Measurements from ENCODE around the gene DENND1B. TPM values are rescaled to one million over a fixed set of nuclear protein-coding genes. Genes with fewer than 3 reads are reported as not detected.

The DENND1B gene
- total and polyA plus RNA-seq, 2 of the 8 experiments (the other 6 are each of a cell fraction or from before 2014, with no cell fraction given): 0.74 to 3.3 TPM

GRCh38 chr1:197733324-197733723 lies 42.0 kb downstream of the DENND1B start:
- H3K4me3 ChIP-seq (ENCODE audit: extremely low read depth in 1 of 4, insufficient read depth in 2 of 4, low read depth in 3 of 4, low read length in 4 of 4): no peak overlapping the region
- H4K20me1 ChIP-seq (replicated peaks in 1 of 2; ENCODE audit: control insufficient read depth in 1 of 2, insufficient read depth in 2 of 2, low read length in 2 of 2): no peaks in the 10 kb centered on the region
- H2BK5ac ChIP-seq (ENCODE audit: low read depth, low read length): no peak overlapping the region
- DNase-seq (ENCODE audit: low read depth in 1 of 2, low spot score in 2 of 2) (no peak), FAIRE-seq (no peak)
- no peak overlapping the region for H2BK20ac ChIP-seq (ENCODE audit: low read length)
- H3K9me3 ChIP-seq (ENCODE audit: insufficient read depth in 2 of 2, low read depth in 1 of 2, low read length in 1 of 2): no peaks in the 10 kb centered on the region
- H3K79me2 ChIP-seq (ENCODE audit: control insufficient read depth in 1 of 2, insufficient read depth in 2 of 2, low read length in 2 of 2): no peaks in the 10 kb centered on the region
- no peak overlapping the region for H4K91ac ChIP-seq (replicated peaks; ENCODE audit: insufficient read length, low read length)
- no peak overlapping the region for H2BK12ac ChIP-seq (ENCODE audit: low read depth, low read length)
- no peak overlapping the region for H2AFZ ChIP-seq (ENCODE audit: low read length)
- H3K27me3 ChIP-seq (replicated peaks in 1 of 4; ENCODE audit: control insufficient read depth in 3 of 4, extremely low read depth in 1 of 4, insufficient read depth in 3 of 4, low read length in 3 of 4): no peaks in the 10 kb centered on the region
- no peak overlapping the region for H2AK5ac ChIP-seq (ENCODE audit: low read depth, low read length)
- peaks cover 0 to 3% (median 0%) of the 10 kb centered on the region in 4 experiments; a peak in 1 of 7 replicates for H3K4me1 ChIP-seq (replicated peaks in 1 of 4; ENCODE audit: control insufficient read depth in 3 of 4, insufficient read depth in 4 of 4, low read length in 3 of 4)
- no peak overlapping the region for H2BK120ac ChIP-seq (replicated peaks; ENCODE audit: low read depth, low read length)
- ChIA-PET POLR2A (ENCODE audit: partially characterized antibody) (no interaction called here), CTCF (ENCODE audit: partially characterized antibody) (interaction anchor here (0.6 to 2.4 kb wide), 3 partner anchors 11 to 76 kb away, joined by 3 to 5 read pairs (median 3); no protein-coding TSS in a partner anchor)
- no peak overlapping the region for H3K4me2 ChIP-seq (ENCODE audit: insufficient read depth in 1 of 2, low read depth in 2 of 2, low read length in 2 of 2)
- H3K23ac ChIP-seq (ENCODE audit: insufficient read length): no peak overlapping the region
- no peaks in the 10 kb centered on the region for H3K36me3 ChIP-seq (ENCODE audit: control insufficient read depth in 2 of 4, insufficient read depth in 4 of 4, low read length in 3 of 4)
- H4K5ac ChIP-seq (ENCODE audit: insufficient read length, low read depth, low read length): no peak overlapping the region
- no peaks in the 10 kb centered on the region for H3K23me2 ChIP-seq (ENCODE audit: low read depth, low read length)
- no peak overlapping the region for H3K27ac ChIP-seq (ENCODE audit: low read depth, low read length)
- no peak for TF ChIP-seq CBX8 (IDR thresholded peaks at IDR 0.05; ENCODE audit: borderline replicate concordance, low read depth, low read length)
- no peak for TF ChIP-seq TBP (IDR thresholded peaks at IDR 0.05; ENCODE audit: low read depth, low read length)
- no peak for TF ChIP-seq RFX5 (IDR thresholded peaks at IDR 0.05; ENCODE audit: borderline replicate concordance, low read depth, low read length)
- TF ChIP-seq POU5F1 (IDR thresholded peaks at IDR 0.05; ENCODE audit: low read depth, low read length): no peak
- TF ChIP-seq RAD21 (IDR thresholded peaks at IDR 0.05 in 1 of 2, conservative IDR thresholded peaks at IDR 0.05 in 1 of 2; ENCODE audit: low read depth in 2 of 2, low read length in 2 of 2): no peak
- TF ChIP-seq HDAC6 (IDR thresholded peaks at IDR 0.05; ENCODE audit: low read depth, low read length): no peak
- TF ChIP-seq BACH1 (IDR thresholded peaks at IDR 0.05; ENCODE audit: low read length): no peak
- TF ChIP-seq SUZ12 (IDR thresholded peaks at IDR 0.05; ENCODE audit: low read length): no peak
- no peak for TF ChIP-seq CHD1 (IDR thresholded peaks at IDR 0.05; ENCODE audit: low read depth, low read length)
- no peak for TF ChIP-seq CHD2 (IDR thresholded peaks at IDR 0.05; ENCODE audit: low read length)
- no peak for TF ChIP-seq ASH2L (IDR thresholded peaks at IDR 0.05; ENCODE audit: low read length)
- no peak for TF ChIP-seq GABPA (IDR thresholded peaks at IDR 0.05; ENCODE audit: borderline replicate concordance, insufficient read depth, low read length)
- no peak for TF ChIP-seq CEBPB (IDR thresholded peaks at IDR 0.05; ENCODE audit: low read depth, low read length)
- no peak for TF ChIP-seq TAF7 (optimal IDR thresholded peaks at IDR 0.05; ENCODE audit: borderline replicate concordance, low read depth, low read length)
- TF ChIP-seq SIRT6 (IDR thresholded peaks at IDR 0.05; ENCODE audit: low read length): no peak
- H3K4ac ChIP-seq (replicated peaks; ENCODE audit: insufficient read length, low read depth, low read length): no peak overlapping the region
- no peak overlapping the region for H4K8ac ChIP-seq (ENCODE audit: extremely low read depth, insufficient read depth, low read length)
- no peak overlapping the region for H3K9ac ChIP-seq (replicated peaks in 1 of 4; ENCODE audit: extremely low read depth in 1 of 4, low read depth in 3 of 4, low read length in 3 of 4)
- H3K56ac ChIP-seq (replicated peaks; ENCODE audit: insufficient read length, low read depth, low read length): no peak overlapping the region
- H3K18ac ChIP-seq (ENCODE audit: extremely low read depth, low read length): no peak overlapping the region
- 78% methylated on average over 5 of the region's 5 CpGs; no CpG with 5 or more reads in 1 of the 2 experiments for WGBS, 2 experiments (ENCODE audit: extremely low coverage in 1 of 2, insufficient coverage in 1 of 2, insufficient read length in 1 of 2, insufficient replicate concordance in 2 of 2, low coverage in 1 of 2, low lambda C conversion rate in 2 of 2, missing lambda C conversion rate in 1 of 2)
- no peak overlapping the region for H3K14ac ChIP-seq (ENCODE audit: insufficient read length)
- no peak overlapping the region for H2BK15ac ChIP-seq (ENCODE audit: low read length)
- no peaks in the 10 kb centered on the region for H3K79me1 ChIP-seq (ENCODE audit: low read depth, low read length)

All from H1 (cell line).